Measurements from ENCODE around the gene GMPPA. TPM values are rescaled to one million over a fixed set of nuclear protein-coding genes. Genes with fewer than 3 reads are reported as not detected.

Gene GMPPA
- polyA plus RNA-seq, 1 donor, result 54.0 TPM

- no peak overlapping the region for H3K4me3 ChIP-seq (ENCODE audit: low read length)
- peaks cover 3% of the 10 kb centered on the region for H3K9me3 ChIP-seq (ENCODE audit: control insufficient read depth, low read depth, low read length)
- peaks cover 72% of the 10 kb centered on the region for H3K27me3 ChIP-seq (ENCODE audit: control insufficient read depth, insufficient read depth, low read length)
- whole genome bisulfite sequencing (ENCODE audit: insufficient coverage, low lambda C conversion rate), result no CpG with 5 or more reads among the region's 14 CpGs
- peaks cover 37% of the 10 kb centered on the region for H3K4me1 ChIP-seq (ENCODE audit: control insufficient read depth, insufficient read depth, low read length)
- DNase-seq, result peak in 1 of 2 donors; percentile 62
- no peak overlapping the region for H3K27ac ChIP-seq (ENCODE audit: low read length)
- H3K36me3 ChIP-seq (ENCODE audit: control insufficient read depth, insufficient read depth, low read length), result no peaks in the 10 kb centered on the region
These were observed 3.1 kb upstream of the GMPPA start for GRCh38 chr2:219495531-219496122.

DNA sequence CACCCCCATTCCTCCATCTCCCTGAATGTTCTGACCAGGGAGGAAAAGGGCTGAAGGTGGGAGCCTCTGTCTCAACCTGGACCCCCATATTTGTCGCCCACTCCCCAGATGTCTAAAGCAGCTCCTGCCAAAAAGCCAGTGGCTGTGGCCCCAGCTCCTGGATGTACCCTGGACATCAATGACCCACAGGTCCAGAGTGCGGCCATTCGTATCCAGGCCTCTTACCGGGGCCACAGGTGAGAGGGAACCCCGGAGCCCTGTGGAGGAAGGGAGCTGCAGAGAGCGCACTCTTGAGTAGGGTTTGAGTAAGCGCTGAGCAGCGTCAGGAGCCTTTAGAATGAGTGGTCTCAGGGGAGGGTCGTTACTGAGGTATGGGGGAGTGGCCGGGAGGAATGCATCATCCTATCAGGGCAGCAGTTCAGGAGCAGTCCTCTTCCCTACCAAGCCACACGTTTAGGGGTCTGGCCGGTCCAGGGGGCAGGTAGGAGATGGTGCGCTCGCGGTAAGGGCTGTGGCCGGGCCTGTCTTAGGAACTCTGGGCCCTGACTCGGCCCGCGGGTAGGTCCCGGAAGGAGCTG lies 2.4 kb upstream of the GMPPA start:
- Histone ChIP-seq H3K4me1 (ENCODE audit: control insufficient read depth, insufficient read depth, low read length) (peaks cover 43% of the 10 kb centered on the region), H3K27me3 (ENCODE audit: control insufficient read depth, insufficient read depth, low read length) (peaks cover 65% of the 10 kb centered on the region), H3K27ac (ENCODE audit: low read length) (no peak overlapping the region), H3K4me3 (ENCODE audit: low read length) (no peak overlapping the region), H3K36me3 (ENCODE audit: control insufficient read depth, insufficient read depth, low read length) (no peaks in the 10 kb centered on the region), H3K9me3 (ENCODE audit: control insufficient read depth, low read depth, low read length) (peaks cover 3% of the 10 kb centered on the region)
- WGBS (ENCODE audit: insufficient coverage, low lambda C conversion rate), result no CpG with 5 or more reads among the region's 20 CpGs
- no peak for DNase-seq

DNA sequence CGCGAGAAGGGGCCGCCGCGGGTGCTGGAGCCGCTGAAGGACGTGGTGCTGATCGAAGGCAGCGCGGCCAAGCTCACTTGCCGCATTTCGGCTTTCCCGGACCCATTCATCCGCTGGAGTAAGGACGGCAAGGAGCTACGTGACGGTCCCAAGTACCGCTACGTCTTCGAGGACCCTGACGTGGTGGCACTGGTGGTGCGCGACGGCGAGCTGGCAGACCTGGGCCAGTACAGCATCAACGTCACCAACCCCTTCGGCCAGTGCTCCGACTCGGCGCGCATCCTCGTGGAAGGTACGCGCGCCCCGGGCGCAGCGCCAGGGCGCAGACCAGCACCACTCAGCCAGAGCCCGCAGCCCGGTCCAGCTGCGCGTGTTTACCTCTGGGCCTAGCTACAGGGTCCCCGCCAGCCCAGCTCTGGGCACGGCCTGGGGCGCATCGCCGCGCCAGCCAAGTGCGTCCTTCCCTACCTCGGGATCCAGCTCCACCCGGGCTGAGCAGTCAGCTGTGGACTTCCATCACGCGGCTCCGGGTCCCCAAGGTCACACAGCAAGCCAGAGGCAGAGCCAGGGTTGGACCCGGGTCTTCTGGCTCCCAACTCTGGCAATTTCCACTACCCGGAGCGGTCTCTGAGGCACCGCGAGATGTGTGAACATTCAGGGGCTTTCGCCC lies 1.7 kb upstream of the GMPPA start:
- 0% methylated on average over 1 of the region's 61 CpGs for WGBS (ENCODE audit: insufficient coverage, low lambda C conversion rate)
- Histone ChIP-seq H3K27me3 (ENCODE audit: control insufficient read depth, insufficient read depth, low read length) (peaks cover 60% of the 10 kb centered on the region), H3K4me1 (ENCODE audit: control insufficient read depth, insufficient read depth, low read length) (peaks cover 50% of the 10 kb centered on the region), H3K27ac (ENCODE audit: low read length) (no peak overlapping the region), H3K9me3 (ENCODE audit: control insufficient read depth, low read depth, low read length) (peaks cover 3% of the 10 kb centered on the region), H3K36me3 (ENCODE audit: control insufficient read depth, insufficient read depth, low read length) (peaks cover 4% of the 10 kb centered on the region), H3K4me3 (ENCODE audit: low read length) (no peak overlapping the region)
- peak in 1 of 2 donors; percentile 57 for DNase-seq

- H3K9me3 ChIP-seq (ENCODE audit: control insufficient read depth, low read depth, low read length), result no peaks in the 10 kb centered on the region
- peak overlapping the region; percentile 76 for H3K4me3 ChIP-seq (ENCODE audit: low read length)
- peak overlapping the region; percentile 94 for H3K27ac ChIP-seq (ENCODE audit: low read length)
- WGBS (ENCODE audit: insufficient coverage, low lambda C conversion rate), result no CpG with 5 or more reads among the region's 59 CpGs
- DNase-seq, result peak; percentile 65 to 85
- H3K36me3 ChIP-seq (ENCODE audit: control insufficient read depth, insufficient read depth, low read length), result peaks cover 10% of the 10 kb centered on the region
- peaks cover 54% of the 10 kb centered on the region for H3K27me3 ChIP-seq (ENCODE audit: control insufficient read depth, insufficient read depth, low read length)
- H3K4me1 ChIP-seq (ENCODE audit: control insufficient read depth, insufficient read depth, low read length), result peaks cover 52% of the 10 kb centered on the region
These were observed 1.0 kb upstream of the GMPPA start for GRCh38 chr2:219497495-219498279.

DNA sequence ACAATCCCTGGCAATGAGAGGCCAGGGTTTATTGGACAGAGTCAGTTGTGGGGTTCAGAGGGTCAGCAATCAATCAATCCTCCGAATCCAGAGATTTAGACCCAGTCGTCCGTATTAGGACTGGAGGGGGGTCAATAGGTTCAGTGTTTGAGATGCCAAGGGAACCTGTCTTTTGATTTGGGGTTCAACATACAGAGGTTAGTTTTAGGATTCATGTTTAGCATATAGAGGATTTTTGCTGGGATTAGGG lies 292 bp downstream of the GMPPA start:
- peaks cover 19% of the 10 kb centered on the region for H3K36me3 ChIP-seq (ENCODE audit: control insufficient read depth, insufficient read depth, low read length)
- H3K9me3 ChIP-seq (ENCODE audit: control insufficient read depth, low read depth, low read length), result no peaks in the 10 kb centered on the region
- 0% methylated on average over 1 of the region's 3 CpGs for WGBS (ENCODE audit: insufficient coverage, low lambda C conversion rate)
- H3K4me3 ChIP-seq (ENCODE audit: low read length), result peak overlapping the region; percentile 76
- no peak for DNase-seq
- H3K27ac ChIP-seq (ENCODE audit: low read length), result peak overlapping the region; percentile 67
- peaks cover 41% of the 10 kb centered on the region for H3K27me3 ChIP-seq (ENCODE audit: control insufficient read depth, insufficient read depth, low read length)
- peaks cover 52% of the 10 kb centered on the region for H3K4me1 ChIP-seq (ENCODE audit: control insufficient read depth, insufficient read depth, low read length)

GRCh38 chr2:219499555-219499954 lies 864 bp downstream of the GMPPA start:
- Histone ChIP-seq H3K4me3 (ENCODE audit: low read length) (peak overlapping the region; percentile 76), H3K36me3 (ENCODE audit: control insufficient read depth, insufficient read depth, low read length) (peaks cover 24% of the 10 kb centered on the region), H3K9me3 (ENCODE audit: control insufficient read depth, low read depth, low read length) (no peaks in the 10 kb centered on the region), H3K27me3 (ENCODE audit: control insufficient read depth, insufficient read depth, low read length) (peaks cover 35% of the 10 kb centered on the region), H3K4me1 (ENCODE audit: control insufficient read depth, insufficient read depth, low read length) (peaks cover 52% of the 10 kb centered on the region), H3K27ac (ENCODE audit: low read length) (no peak overlapping the region)
- no peak for DNase-seq
- no CpG with 5 or more reads among the region's 1 CpG for WGBS (ENCODE audit: insufficient coverage, low lambda C conversion rate)

DNA sequence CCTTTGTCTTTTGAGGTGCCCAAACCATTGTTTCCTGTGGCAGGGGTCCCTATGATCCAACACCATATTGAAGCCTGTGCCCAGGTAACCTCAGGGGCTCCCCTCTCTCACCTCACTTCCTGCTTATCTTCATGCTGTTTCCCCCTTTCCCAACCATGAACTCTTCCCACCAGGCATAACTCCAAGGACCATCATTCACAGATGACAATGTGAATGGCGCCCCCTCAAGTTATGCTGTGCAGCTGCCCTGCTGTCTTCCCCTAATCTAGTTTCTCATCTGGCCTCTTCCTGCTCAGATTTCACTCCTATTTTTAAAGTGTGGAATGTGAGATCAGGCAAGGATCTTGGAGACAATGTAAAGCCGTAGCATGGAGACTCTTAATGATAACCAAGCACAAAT lies 1.4 kb downstream of the GMPPA start:
- Histone ChIP-seq H3K27ac (ENCODE audit: low read length) (no peak overlapping the region), H3K9me3 (ENCODE audit: control insufficient read depth, low read depth, low read length) (no peaks in the 10 kb centered on the region), H3K4me1 (ENCODE audit: control insufficient read depth, insufficient read depth, low read length) (peaks cover 50% of the 10 kb centered on the region), H3K36me3 (ENCODE audit: control insufficient read depth, insufficient read depth, low read length) (peaks cover 30% of the 10 kb centered on the region), H3K27me3 (ENCODE audit: control insufficient read depth, insufficient read depth, low read length) (peaks cover 29% of the 10 kb centered on the region), H3K4me3 (ENCODE audit: low read length) (no peak overlapping the region)
- DNase-seq, result no peak
- WGBS (ENCODE audit: insufficient coverage, low lambda C conversion rate), result no CpG with 5 or more reads among the region's 2 CpGs

GRCh38 chr2:219501849-219502248 lies 3.2 kb downstream of the GMPPA start:
- WGBS (ENCODE audit: insufficient coverage, low lambda C conversion rate), result no CpG with 5 or more reads among the region's 14 CpGs
- Histone ChIP-seq H3K4me3 (ENCODE audit: low read length) (no peak overlapping the region), H3K36me3 (ENCODE audit: control insufficient read depth, insufficient read depth, low read length) (peaks cover 46% of the 10 kb centered on the region), H3K27me3 (ENCODE audit: control insufficient read depth, insufficient read depth, low read length) (peaks cover 12% of the 10 kb centered on the region), H3K9me3 (ENCODE audit: control insufficient read depth, low read depth, low read length) (no peaks in the 10 kb centered on the region), H3K4me1 (ENCODE audit: control insufficient read depth, insufficient read depth, low read length) (peaks cover 36% of the 10 kb centered on the region), H3K27ac (ENCODE audit: low read length) (peak overlapping the region; percentile 69)
- DNase-seq, result no peak

DNA sequence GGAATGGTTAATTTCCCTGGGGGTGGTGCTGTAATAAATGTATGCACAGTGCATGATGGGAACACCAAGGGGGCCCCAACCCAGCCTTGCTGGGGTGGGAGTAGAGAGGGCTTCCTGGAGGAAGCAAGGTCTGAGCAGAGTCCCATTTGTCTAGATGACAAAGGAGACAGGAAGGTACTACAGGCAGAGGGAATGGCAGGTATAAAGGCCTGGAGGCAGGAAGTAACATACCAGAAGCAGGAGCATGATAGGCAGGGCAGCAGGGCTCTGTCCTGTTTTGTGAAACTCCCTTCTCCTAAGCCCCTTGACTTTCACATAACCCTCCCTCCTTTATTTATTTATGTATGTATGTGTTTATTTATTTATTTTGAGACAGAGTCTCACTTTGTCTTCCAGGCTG lies 3.9 kb downstream of the GMPPA start:
- Histone ChIP-seq H3K9me3 (ENCODE audit: control insufficient read depth, low read depth, low read length) (no peaks in the 10 kb centered on the region), H3K27me3 (ENCODE audit: control insufficient read depth, insufficient read depth, low read length) (peaks cover 4% of the 10 kb centered on the region), H3K36me3 (ENCODE audit: control insufficient read depth, insufficient read depth, low read length) (peaks cover 50% of the 10 kb centered on the region), H3K4me1 (ENCODE audit: control insufficient read depth, insufficient read depth, low read length) (peaks cover 28% of the 10 kb centered on the region), H3K4me3 (ENCODE audit: low read length) (no peak overlapping the region), H3K27ac (ENCODE audit: low read length) (no peak overlapping the region)
- DNase-seq, result no peak

DNA sequence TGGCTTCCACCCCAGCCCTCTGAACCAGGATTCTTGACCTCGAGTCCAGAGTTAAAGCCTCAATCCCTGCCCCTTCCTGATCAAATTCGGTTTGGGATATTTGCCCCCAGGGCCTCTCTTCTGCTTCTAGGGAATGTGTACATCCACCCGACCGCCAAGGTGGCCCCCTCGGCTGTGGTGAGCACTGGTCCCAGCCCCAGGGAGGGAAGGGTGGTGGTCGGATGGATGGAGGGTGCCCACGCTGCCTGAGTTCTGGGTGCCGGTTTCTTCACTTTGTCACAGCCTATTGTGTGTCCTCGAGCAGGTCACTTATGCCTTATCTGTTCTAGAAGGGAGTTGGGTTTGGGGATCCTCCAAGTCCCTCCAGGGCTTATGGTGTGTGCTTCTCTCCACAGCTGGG lies 6.9 kb downstream of the GMPPA start:
- Histone ChIP-seq H3K4me1 (ENCODE audit: control insufficient read depth, insufficient read depth, low read length) (peaks cover 33% of the 10 kb centered on the region), H3K36me3 (ENCODE audit: control insufficient read depth, insufficient read depth, low read length) (peaks cover 50% of the 10 kb centered on the region), H3K9me3 (ENCODE audit: control insufficient read depth, low read depth, low read length) (peaks cover under 1% of the 10 kb centered on the region), H3K27ac (ENCODE audit: low read length) (no peak overlapping the region), H3K4me3 (ENCODE audit: low read length) (no peak overlapping the region), H3K27me3 (ENCODE audit: control insufficient read depth, insufficient read depth, low read length) (peaks cover 20% of the 10 kb centered on the region)
- no peak for DNase-seq
- no CpG with 5 or more reads among the region's 9 CpGs for WGBS (ENCODE audit: insufficient coverage, low lambda C conversion rate)
